A549 (cell line): ENCODE measurements around the gene SMG5.

Experiments
- EP300 ChIP-seq, 2 experiments: fragments of >200 bp; sonication (Bioruptor Twin); formaldehyde crosslinking; IDR thresholded peaks; 2 replicates in 1 of 2; 3 replicates in 1 of 2; pipeline ENCODE4 v1.6.1; 2016 to 2017
- POLR2A ChIP-seq: IDR thresholded peaks from 2 replicates; pipeline ENCODE4 v1.6.1; 2012; ENCODE audit warnings: mild to moderate bottlenecking, low read length

DNA sequence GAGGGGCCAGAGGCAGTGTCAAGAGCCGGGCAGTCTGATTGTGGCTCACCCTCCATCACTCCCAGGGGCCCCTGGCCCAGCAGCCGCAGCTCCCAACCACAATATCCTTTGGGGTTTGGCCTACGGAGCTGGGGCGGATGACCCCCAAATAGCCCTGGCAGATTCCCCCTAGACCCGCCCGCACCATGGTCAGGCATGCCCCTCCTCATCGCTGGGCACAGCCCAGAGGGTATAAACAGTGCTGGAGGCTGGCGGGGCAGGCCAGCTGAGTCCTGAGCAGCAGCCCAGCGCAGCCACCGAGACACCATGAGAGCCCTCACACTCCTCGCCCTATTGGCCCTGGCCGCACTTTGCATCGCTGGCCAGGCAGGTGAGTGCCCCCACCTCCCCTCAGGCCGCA, 40.7 kb downstream of the SMG5 start, which contains the start of gene BGLAP:
- TF ChIP-seq POLR2A (no peak), EP300 (IDR thresholded peaks at IDR 0.05) (no peak)
